ENCODE measurements around the gene P2RY8.
"Not testable (repeated sequence)": the region's sequence is repeated elsewhere in the genome, so short reads cannot be mapped to it uniquely, and the experiment has no call there.

The P2RY8 gene

GRCh38 chrX:1443496-1444075, 93.4 kb downstream of the P2RY8 start:
- Histone ChIP-seq H3K4me3 (ENCODE audit: low read length) (no peak overlapping the region), H3K27me3 (ENCODE audit: insufficient read depth, low read length) (no peaks in the 10 kb centered on the region), H3K4me1 (ENCODE audit: insufficient read depth, low read length) (no peaks in the 10 kb centered on the region), H3K36me3 (ENCODE audit: insufficient read depth, low read depth, low read length) (peaks cover 49% of the 10 kb centered on the region), H3K9ac (ENCODE audit: low read depth, low read length) (no peak overlapping the region), H3K9me3 (ENCODE audit: insufficient read depth, low read depth, low read length) (peaks cover 4% of the 10 kb centered on the region), H3K27ac (ENCODE audit: low read length) (no peak overlapping the region)

DNA sequence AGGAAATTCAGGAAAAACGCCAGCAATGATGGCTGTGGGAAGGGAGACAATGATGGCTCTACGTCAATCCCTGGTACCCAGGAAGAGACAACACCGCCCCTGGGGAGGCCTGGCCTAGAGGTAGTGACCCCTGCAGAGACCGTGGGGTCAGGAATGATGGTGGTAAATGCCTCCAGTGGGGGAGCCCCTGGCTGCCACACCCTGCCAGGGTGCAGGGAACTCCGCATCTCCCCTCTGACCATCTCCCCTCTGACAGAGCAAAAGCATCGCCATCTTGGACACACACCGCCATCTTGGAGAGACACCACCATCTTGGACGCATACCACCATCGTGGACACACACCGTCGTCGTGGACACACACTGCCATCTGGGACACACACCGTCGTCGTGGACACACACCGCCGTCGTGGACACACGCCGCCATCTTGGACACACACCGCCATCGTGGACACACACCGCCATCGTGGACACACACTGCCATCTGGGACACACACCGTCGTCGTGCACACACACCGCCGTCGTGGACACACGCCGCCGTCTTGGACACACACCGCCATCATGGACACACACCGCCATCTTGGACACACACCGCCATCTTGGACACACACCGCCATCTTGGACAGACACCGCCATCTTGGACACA, 94.1 kb downstream of the P2RY8 start:
- H3K27ac ChIP-seq (ENCODE audit: low read length): no peak overlapping the region
- no peak overlapping the region for H3K9ac ChIP-seq (ENCODE audit: low read depth, low read length)
- no peaks in the 10 kb centered on the region for H3K9me3 ChIP-seq (ENCODE audit: insufficient read depth, low read depth, low read length)
- no peaks in the 10 kb centered on the region for H3K4me1 ChIP-seq (ENCODE audit: insufficient read depth, low read length)
- H3K36me3 ChIP-seq (ENCODE audit: insufficient read depth, low read depth, low read length): peaks cover 47% of the 10 kb centered on the region
- no peak overlapping the region for H3K4me3 ChIP-seq (ENCODE audit: low read length)
- no peaks in the 10 kb centered on the region for H3K27me3 ChIP-seq (ENCODE audit: insufficient read depth, low read length)

DNA sequence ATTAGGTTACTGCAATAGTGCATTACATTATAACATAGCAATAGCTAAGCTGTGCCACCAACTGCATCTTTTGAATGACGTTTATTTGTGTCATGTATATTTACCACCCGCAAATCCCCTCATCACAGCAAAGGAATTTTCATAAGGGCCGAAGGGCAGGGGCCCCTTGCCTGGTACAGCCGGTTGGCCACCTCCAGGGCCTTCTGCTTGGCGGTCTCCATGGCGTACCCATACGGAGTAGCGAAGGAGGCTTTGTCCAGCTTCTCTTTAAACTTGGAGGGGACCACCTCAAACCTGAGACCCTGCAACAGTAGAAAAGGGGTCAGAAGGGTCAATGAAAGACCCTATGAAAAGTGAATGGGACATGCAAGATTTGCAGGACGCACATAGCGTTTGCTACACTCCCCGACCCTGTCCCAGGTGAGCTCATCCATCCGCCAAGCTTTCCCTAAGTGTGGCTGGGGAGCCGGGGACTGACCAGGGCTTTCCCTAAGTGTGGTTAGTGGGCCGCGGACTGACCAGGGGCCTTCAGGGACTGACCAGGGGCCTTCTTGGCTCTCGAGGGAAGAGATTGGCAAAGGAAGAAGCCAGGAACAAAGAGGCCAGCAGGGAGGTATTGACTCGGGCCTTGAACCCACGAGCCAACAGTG, 94.8 kb downstream of the P2RY8 start:
- Histone ChIP-seq H3K4me3 (ENCODE audit: low read length) (no peak overlapping the region), H3K9me3 (ENCODE audit: insufficient read depth, low read depth, low read length) (no peaks in the 10 kb centered on the region), H3K4me1 (ENCODE audit: insufficient read depth, low read length) (no peaks in the 10 kb centered on the region), H3K27me3 (ENCODE audit: insufficient read depth, low read length) (no peaks in the 10 kb centered on the region), H3K36me3 (ENCODE audit: insufficient read depth, low read depth, low read length) (peaks cover 47% of the 10 kb centered on the region), H3K27ac (ENCODE audit: low read length) (no peak overlapping the region), H3K9ac (ENCODE audit: low read depth, low read length) (no peak overlapping the region)

- Histone ChIP-seq H3K4me1 (ENCODE audit: insufficient read depth, low read length) (no peaks in the 10 kb centered on the region), H3K27me3 (ENCODE audit: insufficient read depth, low read length) (no peaks in the 10 kb centered on the region), H3K27ac (ENCODE audit: low read length) (no peak overlapping the region), H3K9ac (ENCODE audit: low read depth, low read length) (no peak overlapping the region), H3K4me3 (ENCODE audit: low read length) (no peak overlapping the region), H3K9me3 (ENCODE audit: insufficient read depth, low read depth, low read length) (no peaks in the 10 kb centered on the region), H3K36me3 (ENCODE audit: insufficient read depth, low read depth, low read length) (peaks cover 60% of the 10 kb centered on the region)
Observed at GRCh38 chrX:1440506-1440905, 96.5 kb downstream of the P2RY8 start.

DNA sequence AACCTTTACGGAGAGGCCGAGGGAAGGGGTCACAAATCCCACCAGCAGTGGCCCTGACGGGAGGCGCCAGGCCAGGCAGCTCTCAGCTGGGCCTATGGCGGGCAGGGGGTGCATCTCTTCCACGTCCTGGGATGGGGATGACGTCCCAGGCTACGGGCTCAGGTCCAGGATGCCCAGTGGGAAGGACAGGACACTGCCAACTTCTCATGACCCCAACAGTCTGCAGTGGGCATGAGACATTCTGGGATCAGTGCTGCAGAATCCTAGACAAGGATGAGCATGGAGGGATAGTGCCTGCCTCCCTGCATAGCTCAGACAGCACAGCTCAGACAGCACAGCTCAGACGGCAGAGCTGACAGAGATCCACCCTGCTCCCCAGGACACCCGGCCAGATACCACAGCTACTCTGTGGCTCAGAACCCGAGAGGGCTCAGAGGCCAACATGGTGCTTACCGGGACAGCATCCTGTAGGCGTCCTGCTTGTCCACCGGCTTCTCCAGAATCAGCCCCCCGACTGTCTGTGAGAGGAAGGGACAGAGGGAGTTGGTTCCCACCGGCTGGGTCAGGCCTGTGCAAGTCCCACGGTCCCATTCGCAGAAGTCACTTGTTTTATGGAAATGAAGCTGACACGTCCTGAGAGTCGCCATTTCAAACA, 101.6 kb downstream of the P2RY8 start:
- Histone ChIP-seq H3K4me1 (ENCODE audit: insufficient read depth, low read length) (no peaks in the 10 kb centered on the region), H3K9ac (ENCODE audit: low read depth, low read length) (no peak overlapping the region), H3K9me3 (ENCODE audit: insufficient read depth, low read depth, low read length) (no peaks in the 10 kb centered on the region), H3K27me3 (ENCODE audit: insufficient read depth, low read length) (no peaks in the 10 kb centered on the region), H3K27ac (ENCODE audit: low read length) (no peak overlapping the region), H3K36me3 (ENCODE audit: insufficient read depth, low read depth, low read length) (peaks cover 56% of the 10 kb centered on the region), H3K4me3 (ENCODE audit: low read length) (no peak overlapping the region)

- Histone ChIP-seq H3K27ac (ENCODE audit: low read length) (no peak overlapping the region), H3K9ac (ENCODE audit: low read depth, low read length) (no peak overlapping the region), H3K27me3 (ENCODE audit: insufficient read depth, low read length) (no peaks in the 10 kb centered on the region), H3K4me1 (ENCODE audit: insufficient read depth, low read length) (no peaks in the 10 kb centered on the region), H3K9me3 (ENCODE audit: insufficient read depth, low read depth, low read length) (no peaks in the 10 kb centered on the region), H3K36me3 (ENCODE audit: insufficient read depth, low read depth, low read length) (peaks cover 58% of the 10 kb centered on the region), H3K4me3 (ENCODE audit: low read length) (no peak overlapping the region)
Observed at GRCh38 chrX:1434871-1435240, 102.1 kb downstream of the P2RY8 start.

DNA sequence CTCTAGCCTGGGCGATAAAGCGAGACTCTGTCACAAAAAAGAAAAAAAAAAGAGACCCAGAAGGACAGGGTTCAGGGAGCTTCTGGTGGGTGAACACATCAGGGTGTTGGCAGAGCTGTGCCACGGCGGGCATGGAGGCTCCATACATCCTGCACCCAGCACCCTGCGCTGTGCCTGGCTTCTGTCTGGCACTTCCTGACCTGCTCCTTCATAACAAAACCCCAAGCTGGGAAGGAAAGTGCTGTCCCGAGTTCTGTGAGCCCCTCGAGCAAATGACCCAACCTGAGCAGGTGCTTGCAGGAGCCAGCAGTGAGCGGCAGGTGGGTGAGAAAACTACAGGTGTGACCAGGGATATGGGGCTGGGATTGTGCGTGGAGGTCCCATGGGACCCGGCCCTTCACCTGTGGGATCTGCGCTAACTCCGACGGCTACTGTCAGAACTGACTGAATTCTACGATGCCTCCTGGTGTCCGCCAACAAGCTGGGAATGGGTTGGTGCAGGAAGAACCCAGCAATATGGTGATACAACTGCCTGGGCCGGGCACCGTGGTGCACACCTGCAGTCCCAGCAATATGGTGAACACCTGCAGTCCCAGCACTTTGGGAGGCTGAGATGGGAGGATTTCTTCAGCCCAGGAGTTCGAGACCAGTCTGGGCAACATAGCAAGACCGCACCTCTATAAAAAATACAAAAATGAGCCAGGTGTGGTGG, 103.2 kb downstream of the P2RY8 start:
- Histone ChIP-seq H3K9ac (ENCODE audit: low read depth, low read length) (no peak overlapping the region), H3K36me3 (ENCODE audit: insufficient read depth, low read depth, low read length) (peaks cover 54% of the 10 kb centered on the region), H3K4me1 (ENCODE audit: insufficient read depth, low read length) (no peaks in the 10 kb centered on the region), H3K27me3 (ENCODE audit: insufficient read depth, low read length) (no peaks in the 10 kb centered on the region), H3K4me3 (ENCODE audit: low read length) (no peak overlapping the region), H3K9me3 (ENCODE audit: insufficient read depth, low read depth, low read length) (no peaks in the 10 kb centered on the region), H3K27ac (ENCODE audit: low read length) (no peak overlapping the region)

DNA sequence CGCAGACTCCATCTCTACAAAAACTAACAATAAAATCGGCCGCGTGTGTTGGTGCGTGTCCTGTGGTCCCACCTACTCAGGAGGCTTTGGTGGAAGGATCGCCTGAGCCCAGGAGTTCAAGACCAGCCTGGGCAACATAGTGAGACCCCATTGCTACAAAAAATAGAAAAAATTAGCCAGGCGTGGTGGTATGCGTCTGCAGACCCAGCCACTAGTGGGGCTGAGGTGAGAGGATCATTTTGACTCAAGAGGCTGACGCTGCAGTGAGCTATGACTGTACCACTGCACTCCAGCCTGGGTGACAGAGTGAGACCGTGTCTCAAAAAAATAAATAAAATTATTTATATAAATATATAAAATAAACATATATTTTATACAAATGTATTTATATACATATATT, 106.5 kb downstream of the P2RY8 start:
- H3K36me3 ChIP-seq (ENCODE audit: insufficient read depth, low read depth, low read length): peaks cover 51% of the 10 kb centered on the region
- H3K27me3 ChIP-seq (ENCODE audit: insufficient read depth, low read length): no peaks in the 10 kb centered on the region
- H3K9me3 ChIP-seq (ENCODE audit: insufficient read depth, low read depth, low read length): no peaks in the 10 kb centered on the region
- H3K4me3 ChIP-seq (ENCODE audit: low read length): no peak overlapping the region
- no peaks in the 10 kb centered on the region for H3K4me1 ChIP-seq (ENCODE audit: insufficient read depth, low read length)
- H3K9ac ChIP-seq (ENCODE audit: low read depth, low read length): no peak overlapping the region
- no peak overlapping the region for H3K27ac ChIP-seq (ENCODE audit: low read length)

GRCh38 chrX:1427756-1428155, 109.2 kb downstream of the P2RY8 start:
- Histone ChIP-seq H3K4me3 (ENCODE audit: low read length) (no peak overlapping the region), H3K36me3 (ENCODE audit: insufficient read depth, low read depth, low read length) (peaks cover 58% of the 10 kb centered on the region), H3K9me3 (ENCODE audit: insufficient read depth, low read depth, low read length) (peaks cover under 1% of the 10 kb centered on the region), H3K27ac (ENCODE audit: low read length) (no peak overlapping the region), H3K4me1 (ENCODE audit: insufficient read depth, low read length) (no peaks in the 10 kb centered on the region), H3K9ac (ENCODE audit: low read depth, low read length) (no peak overlapping the region), H3K27me3 (ENCODE audit: insufficient read depth, low read length) (no peaks in the 10 kb centered on the region)

DNA sequence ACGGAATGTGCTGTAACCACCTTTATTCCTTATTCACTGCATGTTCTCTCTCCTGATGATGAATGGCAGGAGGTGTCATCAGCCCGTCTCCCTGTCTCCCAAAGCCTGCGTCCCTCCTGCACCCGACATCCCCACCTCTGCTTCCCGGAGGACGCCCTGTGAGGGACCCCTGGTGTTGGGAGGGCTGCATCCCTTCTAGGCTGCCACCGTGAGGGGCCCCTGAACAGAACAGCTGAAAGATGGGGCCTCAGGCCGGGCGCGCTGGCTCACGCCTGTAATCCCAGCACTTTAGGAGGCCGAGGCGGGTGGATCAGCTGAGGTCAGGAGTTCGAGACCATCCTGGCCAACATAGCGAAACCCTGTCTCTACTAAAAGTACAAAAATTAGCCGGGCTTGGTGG, 110.7 kb downstream of the P2RY8 start:
- H3K9ac ChIP-seq (ENCODE audit: low read depth, low read length); H3K9me3 ChIP-seq (ENCODE audit: insufficient read depth, low read depth, low read length); H3K4me3 ChIP-seq (ENCODE audit: low read length); H3K4me1 ChIP-seq (ENCODE audit: insufficient read depth, low read length); H3K27ac ChIP-seq (ENCODE audit: low read length); H3K27me3 ChIP-seq (ENCODE audit: insufficient read depth, low read length): not testable (repeated sequence)
- peaks cover 67% of the 10 kb centered on the region for H3K36me3 ChIP-seq (ENCODE audit: insufficient read depth, low read depth, low read length)

DNA sequence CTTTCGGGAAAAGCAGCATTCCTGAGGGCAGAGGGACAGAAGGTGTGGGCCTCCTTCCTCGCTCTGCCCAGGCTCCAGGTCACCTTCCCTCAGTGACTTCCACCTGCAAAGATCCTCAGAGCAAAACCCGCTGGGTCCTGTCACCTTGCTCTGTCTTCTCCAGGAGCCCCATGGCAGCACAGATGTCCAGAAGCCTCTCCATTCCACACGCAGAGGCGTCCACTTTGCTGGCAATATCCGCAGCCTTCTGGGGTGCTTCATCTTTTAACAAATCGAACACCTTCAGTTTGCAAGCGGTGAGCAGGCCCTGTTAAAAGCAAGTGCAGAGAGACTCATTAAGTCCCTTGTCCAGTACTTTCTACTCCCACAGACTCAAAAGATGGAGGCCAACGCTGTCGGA, 111.6 kb downstream of the P2RY8 start:
- Histone ChIP-seq H3K36me3 (ENCODE audit: insufficient read depth, low read depth, low read length) (peaks cover 69% of the 10 kb centered on the region), H3K9me3 (ENCODE audit: insufficient read depth, low read depth, low read length) (peaks cover 10% of the 10 kb centered on the region), H3K4me3 (ENCODE audit: low read length) (no peak overlapping the region), H3K4me1 (ENCODE audit: insufficient read depth, low read length) (no peaks in the 10 kb centered on the region), H3K9ac (ENCODE audit: low read depth, low read length) (no peak overlapping the region), H3K27ac (ENCODE audit: low read length) (no peak overlapping the region), H3K27me3 (ENCODE audit: insufficient read depth, low read length) (no peaks in the 10 kb centered on the region)
